ENCODE measurements around the gene PRR12. TPM values are rescaled to one million over a fixed set of nuclear protein-coding genes. Genes with fewer than 3 reads are reported as not detected.

PRR12 gene
- total RNA-seq, 4 donors from 2014 or later = 11.6 to 32.7 (median 18.1) TPM

DNA sequence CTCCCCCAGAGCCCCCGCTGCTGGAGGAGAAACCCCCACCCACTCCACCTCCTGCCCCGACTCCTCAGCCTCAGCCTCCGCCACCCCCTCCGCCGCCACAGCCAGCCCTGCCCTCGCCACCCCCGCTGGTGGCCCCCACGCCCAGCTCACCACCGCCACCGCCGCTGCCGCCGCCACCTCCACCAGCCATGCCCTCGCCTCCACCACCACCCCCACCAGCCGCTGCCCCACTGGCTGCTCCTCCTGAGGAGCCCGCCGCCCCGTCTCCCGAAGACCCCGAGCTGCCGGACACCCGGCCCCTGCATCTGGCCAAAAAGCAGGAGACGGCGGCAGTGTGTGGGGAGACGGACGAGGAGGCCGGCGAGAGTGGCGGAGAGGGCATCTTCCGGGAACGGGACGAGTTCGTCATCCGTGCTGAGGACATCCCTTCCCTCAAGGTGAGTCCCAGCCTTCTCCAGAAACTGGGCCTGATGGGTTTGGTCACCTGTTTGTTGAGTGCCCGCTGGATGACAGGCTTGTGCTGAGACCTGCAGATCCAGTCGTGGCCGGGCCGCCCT lies 10.6 kb downstream of the PRR12 start:
- no peaks in the 10 kb centered on the region for H3K9me3 ChIP-seq
- TF ChIP-seq, protein P1, sequence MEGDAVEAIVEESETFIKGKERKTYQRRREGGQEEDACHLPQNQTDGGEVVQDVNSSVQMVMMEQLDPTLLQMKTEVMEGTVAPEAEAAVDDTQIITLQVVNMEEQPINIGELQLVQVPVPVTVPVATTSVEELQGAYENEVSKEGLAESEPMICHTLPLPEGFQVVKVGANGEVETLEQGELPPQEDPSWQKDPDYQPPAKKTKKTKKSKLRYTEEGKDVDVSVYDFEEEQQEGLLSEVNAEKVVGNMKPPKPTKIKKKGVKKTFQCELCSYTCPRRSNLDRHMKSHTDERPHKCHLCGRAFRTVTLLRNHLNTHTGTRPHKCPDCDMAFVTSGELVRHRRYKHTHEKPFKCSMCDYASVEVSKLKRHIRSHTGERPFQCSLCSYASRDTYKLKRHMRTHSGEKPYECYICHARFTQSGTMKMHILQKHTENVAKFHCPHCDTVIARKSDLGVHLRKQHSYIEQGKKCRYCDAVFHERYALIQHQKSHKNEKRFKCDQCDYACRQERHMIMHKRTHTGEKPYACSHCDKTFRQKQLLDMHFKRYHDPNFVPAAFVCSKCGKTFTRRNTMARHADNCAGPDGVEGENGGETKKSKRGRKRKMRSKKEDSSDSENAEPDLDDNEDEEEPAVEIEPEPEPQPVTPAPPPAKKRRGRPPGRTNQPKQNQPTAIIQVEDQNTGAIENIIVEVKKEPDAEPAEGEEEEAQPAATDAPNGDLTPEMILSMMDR (IDR thresholded peaks at IDR 0.05) = no peak
- TF ChIP-seq POLR2A (IDR thresholded peaks at IDR 0.05) = no peak
- TF ChIP-seq EP300 (IDR thresholded peaks at IDR 0.05) = no peak
- H3K4me3 ChIP-seq = no peak overlapping the region
- WGBS, 2 donors = 91% methylated on average over 27 to 37 of the region's 38 CpGs
- H3K4me1 ChIP-seq = no peaks in the 10 kb centered on the region
- peaks cover 0 to 100% (median 15%) of the 10 kb centered on the region in 3 donors for H3K36me3 ChIP-seq
- H3K27me3 ChIP-seq = no peaks in the 10 kb centered on the region
- H3K27ac ChIP-seq = no peak overlapping the region
- DNase-seq (ENCODE audit: low spot score in 2 of 2) = no peak

DNA sequence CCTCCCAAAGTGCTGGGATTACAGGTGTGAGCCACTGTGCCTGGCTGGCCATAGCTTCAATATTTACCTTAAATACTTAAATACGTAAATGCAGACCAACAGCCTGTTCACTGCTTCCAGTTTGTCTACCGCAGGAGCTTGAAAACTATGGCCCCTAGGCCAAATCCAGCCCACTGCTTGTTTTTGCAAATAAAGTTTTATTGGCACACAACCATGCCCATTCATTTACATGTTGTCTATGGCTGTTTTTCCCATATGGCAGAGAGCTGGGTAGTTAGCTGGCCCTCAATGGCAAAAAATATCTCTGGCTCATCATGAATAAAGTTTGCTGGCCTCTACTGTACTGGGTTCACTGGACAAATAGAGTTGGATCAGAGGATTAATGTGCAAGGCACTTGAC lies 11.8 kb downstream of the PRR12 start:
- DNase-seq (ENCODE audit: low spot score in 2 of 2) = no peak
- H3K4me3 ChIP-seq = no peak overlapping the region
- WGBS, 2 donors = 98 to 100% methylated on average over 2 of the region's 2 CpGs
- H3K27me3 ChIP-seq = no peaks in the 10 kb centered on the region
- H3K36me3 ChIP-seq = peaks cover 0 to 100% (median 15%) of the 10 kb centered on the region in 3 donors
- no peak for TF ChIP-seq POLR2A (IDR thresholded peaks at IDR 0.05)
- TF ChIP-seq EP300 (IDR thresholded peaks at IDR 0.05) = no peak
- TF ChIP-seq, protein P1 (IDR thresholded peaks at IDR 0.05) = no peak
- H3K9me3 ChIP-seq = no peaks in the 10 kb centered on the region
- H3K4me1 ChIP-seq = no peaks in the 10 kb centered on the region
- no peak overlapping the region for H3K27ac ChIP-seq

DNA sequence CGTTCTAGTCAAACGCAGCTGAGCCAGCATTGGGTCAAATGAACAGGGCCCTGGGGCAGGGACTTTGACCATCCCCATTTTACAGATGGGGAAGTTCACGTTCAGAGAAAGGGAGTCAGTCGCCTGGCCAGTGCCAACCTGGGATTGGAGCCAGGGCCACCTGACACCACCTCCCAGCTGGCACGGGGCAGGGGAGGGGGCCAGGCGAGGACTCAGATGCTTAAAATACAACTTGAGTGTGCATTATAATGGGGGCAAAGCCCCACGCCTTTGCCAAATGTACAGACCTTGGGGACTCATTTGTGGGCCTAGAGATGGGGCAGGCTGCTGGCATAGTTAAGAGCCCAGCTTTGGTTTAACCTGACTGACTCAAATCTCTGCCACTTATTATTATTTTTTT lies 14.6 kb downstream of the PRR12 start:
- H3K27ac ChIP-seq = no peak overlapping the region
- no peaks in the 10 kb centered on the region for H3K27me3 ChIP-seq
- peaks cover 0 to 100% (median 10%) of the 10 kb centered on the region in 3 donors for H3K36me3 ChIP-seq
- no peaks in the 10 kb centered on the region for H3K4me1 ChIP-seq
- no peak for DNase-seq (ENCODE audit: low spot score in 2 of 2)
- TF ChIP-seq EP300 (IDR thresholded peaks at IDR 0.05) (no peak), POLR2A (IDR thresholded peaks at IDR 0.05) (no peak)
- TF ChIP-seq, protein P1 (IDR thresholded peaks at IDR 0.05) = no peak
- H3K9me3 ChIP-seq = no peaks in the 10 kb centered on the region
- no peak overlapping the region for H3K4me3 ChIP-seq
- WGBS, 2 donors = 85 to 88% methylated on average over 7 of the region's 7 CpGs

DNA sequence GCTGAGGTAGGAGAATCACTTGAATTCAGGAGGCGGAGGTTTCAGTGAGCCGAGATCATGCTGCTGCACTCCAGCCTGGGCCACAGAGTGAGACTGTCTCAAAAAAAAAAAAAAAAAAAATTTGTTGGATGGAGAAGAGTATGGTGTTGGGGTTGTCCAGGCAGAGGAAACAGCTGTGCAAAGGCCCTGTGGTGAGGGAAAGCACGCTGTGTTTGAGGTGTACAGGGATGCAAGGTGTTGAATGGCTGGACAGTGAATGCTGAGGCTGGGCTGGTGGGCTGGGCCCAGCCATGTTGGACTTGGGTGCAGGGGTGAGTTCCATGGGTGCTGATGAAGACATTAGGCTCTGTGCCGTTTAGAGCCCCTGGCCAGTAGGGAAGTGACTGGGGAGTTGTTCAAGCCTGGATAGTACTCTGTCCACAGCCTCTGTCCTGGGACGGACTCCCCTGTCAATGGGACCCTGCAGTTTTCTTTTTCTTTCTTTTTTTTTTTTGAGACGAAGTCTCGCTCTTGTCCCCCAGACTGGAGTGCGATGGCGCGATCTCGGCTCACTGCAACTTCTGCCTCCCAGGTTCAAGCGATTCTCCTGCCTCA lies 18.6 kb downstream of the PRR12 start:
- no peak for DNase-seq (ENCODE audit: low spot score in 2 of 2)
- Histone ChIP-seq H3K27ac (no peak overlapping the region), H3K9me3 (no peaks in the 10 kb centered on the region), H3K36me3 (peaks cover 0 to 75% (median 8%) of the 10 kb centered on the region in 3 donors), H3K4me1 (peaks cover 0 to 28% (median 7%) of the 10 kb centered on the region in 4 donors), H3K4me3 (no peak overlapping the region), H3K27me3 (no peaks in the 10 kb centered on the region)
- TF ChIP-seq EP300 (IDR thresholded peaks at IDR 0.05) (no peak), POLR2A (IDR thresholded peaks at IDR 0.05) (no peak)
- TF ChIP-seq, protein P1 (IDR thresholded peaks at IDR 0.05) = no peak
- WGBS, 2 donors = 95 to 97% methylated on average over 12 of the region's 12 CpGs

DNA sequence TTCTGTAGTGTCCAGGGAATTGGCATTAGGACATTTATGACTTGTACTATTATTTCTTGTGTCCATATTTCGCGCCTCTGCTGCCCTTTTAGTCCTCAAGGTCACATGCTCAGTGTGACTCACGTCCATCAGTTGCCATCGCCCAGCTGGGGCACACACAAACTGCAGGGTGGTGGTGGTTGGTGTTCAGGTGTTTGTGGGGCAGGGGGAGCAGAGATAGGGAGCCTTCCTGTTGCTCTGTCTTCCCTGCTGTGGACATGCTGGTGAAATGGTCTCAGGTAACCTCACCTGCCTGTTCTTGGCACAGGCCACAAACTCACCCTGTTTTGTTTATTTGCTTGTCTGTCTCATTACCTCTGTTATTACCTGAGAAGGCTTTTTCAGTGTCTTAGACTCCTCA lies 22.4 kb downstream of the PRR12 start:
- peaks cover 0 to 74% (median 23%) of the 10 kb centered on the region in 3 donors for H3K36me3 ChIP-seq
- no peak for DNase-seq (ENCODE audit: low spot score in 2 of 2)
- 41 to 55% methylated on average over 4 of the region's 4 CpGs for WGBS, 2 donors
- H3K9me3 ChIP-seq = no peaks in the 10 kb centered on the region
- H3K27me3 ChIP-seq = no peaks in the 10 kb centered on the region
- no peak for TF ChIP-seq POLR2A (IDR thresholded peaks at IDR 0.05)
- no peak for TF ChIP-seq EP300 (IDR thresholded peaks at IDR 0.05)
- no peak overlapping the region for H3K4me3 ChIP-seq
- H3K27ac ChIP-seq = peak overlapping the region in 2 of 4 donors; percentile 7 to 67
- H3K4me1 ChIP-seq = peaks cover 0 to 31% (median 7%) of the 10 kb centered on the region in 4 donors

Data from tibial nerve (tissue), 4 donors.